Measurements from ENCODE around the gene MKRN2OS.
A peak's percentile ranks its signal among the peaks of the same experiment; 100 is the strongest.

The MKRN2OS gene

GRCh38 chr3:12512534-12513118, 32.7 kb downstream of the MKRN2OS start:
- DNase-seq = no peak

GRCh38 chr3:12509466-12509865, 35.8 kb downstream of the MKRN2OS start:
- DNase-seq = no peak

DNA sequence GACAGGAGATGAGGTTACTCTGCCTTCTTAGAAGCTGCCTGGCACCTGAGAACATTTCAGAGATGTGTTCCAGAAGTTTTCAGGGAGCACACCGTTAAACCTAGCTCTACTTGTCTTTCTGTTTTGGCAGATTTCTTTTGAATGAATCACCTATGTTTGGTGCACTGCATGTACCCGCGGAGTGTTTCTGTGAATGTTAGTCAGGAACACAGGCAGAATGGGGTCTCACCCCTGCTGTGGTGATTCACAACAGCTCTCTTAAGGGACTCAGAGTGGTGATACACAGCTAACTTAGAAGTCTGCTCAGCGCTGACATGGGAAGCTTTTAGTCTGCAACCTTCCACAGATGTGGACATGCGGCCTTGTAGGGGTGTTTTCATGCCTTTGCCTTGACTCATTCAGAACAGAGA, 37.0 kb downstream of the MKRN2OS start:
- no peak for DNase-seq

DNA sequence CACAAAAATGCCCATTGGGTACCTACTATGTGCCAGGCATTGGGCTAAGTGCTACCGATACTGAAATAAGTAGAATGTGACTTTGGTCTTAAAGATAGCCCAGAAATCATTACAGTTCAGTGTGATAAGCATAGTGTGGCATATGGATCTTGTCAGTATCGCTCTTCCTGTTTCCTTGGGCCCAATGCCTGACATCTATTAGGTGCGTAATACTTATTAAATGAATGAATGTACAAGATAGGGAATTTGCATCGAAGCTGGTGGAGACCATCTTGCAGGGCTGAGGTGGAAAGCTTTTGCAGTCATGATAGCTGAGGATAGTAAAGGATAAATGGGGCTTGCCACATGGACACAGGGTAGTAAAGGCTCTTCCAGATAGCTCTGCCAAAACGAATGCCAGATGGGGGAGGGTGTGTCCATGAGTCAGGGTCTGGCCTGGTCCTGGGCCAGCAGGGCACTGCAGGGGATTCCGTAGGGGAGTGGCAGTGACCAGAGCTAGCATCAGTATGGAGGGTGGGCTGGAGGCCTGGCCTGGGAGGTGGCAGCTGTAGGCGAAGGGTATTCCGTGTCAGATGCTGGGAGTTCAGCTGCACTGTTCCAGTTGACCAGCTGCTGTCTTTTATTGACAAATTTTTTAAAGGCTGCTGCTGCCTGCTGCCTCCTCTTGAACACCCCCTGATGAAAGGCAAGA, 37.6 kb downstream of the MKRN2OS start:
- DNase-seq = no peak

GRCh38 chr3:12506201-12506709, 39.0 kb downstream of the MKRN2OS start:
- DNase-seq = no peak

GRCh38 chr3:12503126-12503957, 42.0 kb downstream of the MKRN2OS start:
- peak in 1 of 2 donors; percentile 26 for DNase-seq

DNA sequence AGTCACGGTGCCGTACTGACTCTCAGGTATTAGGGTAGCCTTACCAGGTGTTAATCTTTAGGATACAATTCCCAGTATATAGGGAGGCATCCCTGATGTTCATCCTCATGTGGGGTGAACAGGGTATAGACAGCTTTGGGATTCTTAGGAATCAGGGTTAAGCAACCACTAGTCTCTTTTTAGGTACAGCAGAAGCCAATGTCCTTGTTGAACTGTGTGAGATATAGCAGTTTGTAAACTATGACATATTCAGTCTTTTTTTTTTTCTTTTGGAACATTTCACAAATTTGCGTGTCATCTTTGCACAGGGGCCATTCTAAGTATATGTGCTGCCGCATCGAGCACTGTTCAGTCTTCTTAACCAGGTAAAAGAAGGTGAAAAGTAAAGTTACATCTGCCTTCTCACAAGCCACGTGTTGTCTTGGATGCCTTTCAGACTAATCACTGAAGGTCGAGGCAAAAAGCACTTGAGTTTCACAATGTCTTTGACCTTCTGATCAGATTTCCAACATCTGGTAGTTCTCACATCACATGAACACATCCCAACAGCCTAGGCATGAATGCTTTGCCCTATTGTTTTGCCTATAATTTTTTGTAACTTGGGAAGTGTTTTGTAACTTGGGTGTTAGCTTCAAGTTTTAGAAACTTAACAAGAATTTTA, 43.8 kb downstream of the MKRN2OS start:
- no peak for DNase-seq

GRCh38 chr3:12499474-12499873, 45.8 kb downstream of the MKRN2OS start:
- no peak for DNase-seq

- DNase-seq = no peak
Observed at GRCh38 chr3:12496453-12496761, 48.9 kb downstream of the MKRN2OS start.

DNA sequence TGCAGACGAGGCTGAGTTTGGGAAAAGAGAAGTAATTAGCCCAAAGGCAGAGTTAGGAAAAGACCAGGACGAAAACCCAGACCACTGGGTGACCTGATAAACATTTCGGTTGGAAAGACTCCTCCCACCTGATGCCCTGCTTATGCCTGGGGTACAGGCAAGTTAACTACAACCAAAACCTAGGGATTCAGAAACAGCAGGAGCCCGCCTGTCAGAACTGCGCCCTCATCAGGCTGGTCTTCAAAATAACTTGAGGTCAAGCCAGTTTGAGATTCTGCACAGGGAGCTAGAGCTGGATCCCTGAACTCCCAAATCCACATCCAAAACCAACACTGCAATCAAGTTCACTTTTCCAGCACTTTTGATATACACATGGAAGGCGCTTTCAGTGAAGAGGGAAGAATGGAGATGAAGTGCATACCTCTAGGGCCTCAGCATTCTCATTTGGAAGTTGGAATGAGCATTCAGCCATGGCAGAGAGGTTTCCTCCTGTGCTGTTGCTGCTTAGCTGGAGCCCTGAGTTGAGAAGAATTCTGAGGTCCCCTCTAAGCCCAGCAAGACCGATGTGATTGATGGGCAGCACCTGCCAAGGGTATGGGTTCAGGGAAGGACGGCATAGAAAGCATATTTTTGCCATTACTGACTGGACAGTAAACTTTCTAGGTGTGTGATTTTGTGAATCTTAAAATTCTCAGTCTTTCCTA, 49.4 kb downstream of the MKRN2OS start:
- DNase-seq = no peak

GRCh38 chr3:12490547-12490946, 54.8 kb downstream of the MKRN2OS start:
- DNase-seq = no peak

DNA sequence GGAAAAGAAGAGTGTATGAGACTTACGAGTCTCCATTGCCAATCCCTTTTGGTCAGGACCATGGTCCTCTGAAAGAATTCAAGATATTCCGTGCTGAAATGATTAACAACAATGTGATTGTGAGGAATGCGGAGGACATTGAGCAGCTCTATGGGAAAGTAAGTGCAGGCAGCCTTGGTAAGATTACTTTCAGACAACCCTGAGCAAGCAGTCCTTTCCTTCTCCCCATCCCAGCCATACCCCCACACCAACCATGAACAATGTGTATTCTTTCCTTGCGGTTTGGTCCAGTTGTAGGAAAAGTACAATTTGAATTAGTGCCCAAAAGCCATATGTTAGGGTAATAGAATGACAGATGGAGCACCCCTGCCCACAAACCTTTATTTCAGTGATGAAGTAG, 55.5 kb downstream of the MKRN2OS start:
- DNase-seq = no peak
